ACC112 (cell line): ENCODE data around the gene CCDC197.

Experiments
- H2AFZ ChIP-seq: fragments of 200-600 bp; sonication (generic); one replicate; pipeline ENCODE4 v1.6.0; 2017; ENCODE audit warnings: antibody characterized with exemption, low read length; ENCODE audit not compliant: unreplicated experiment
- H3K27ac ChIP-seq: fragments of 200-600 bp; sonication (generic); 2 replicates; pipeline ENCODE4 v1.5.1; 2014; ENCODE audit warnings: low read depth, mild to moderate bottlenecking, antibody characterized with exemption, low read length, moderate library complexity
- H3K27me3 ChIP-seq: fragments of 200-600 bp; sonication (generic); 2 replicates; pipeline ENCODE4 v1.6.1; 2014; ENCODE audit warnings: mild to moderate bottlenecking, antibody characterized with exemption, low read length, moderate library complexity, mixed read lengths; ENCODE audit not compliant: insufficient read depth
- H3K36me3 ChIP-seq: fragments of 200-600 bp; sonication (generic); 2 replicates; pipeline ENCODE4 v1.6.1; 2016; ENCODE audit warnings: mild to moderate bottlenecking, antibody characterized with exemption, low read length, moderate library complexity, mixed read lengths; ENCODE audit not compliant: insufficient read depth
- H3K4me1 ChIP-seq: fragments of 200-600 bp; sonication (generic); one replicate; pipeline ENCODE4 v1.6.1; 2016; ENCODE audit warnings: low read length, mixed read lengths; ENCODE audit not compliant: insufficient read depth, unreplicated experiment, control insufficient read depth
- H3K4me3 ChIP-seq: fragments of 200-600 bp; sonication (generic); 2 replicates; pipeline ENCODE4 v1.5.1; 2014; ENCODE audit warnings: mild to moderate bottlenecking, low read depth, low read length
- H3K79me2 ChIP-seq: fragments of 200-600 bp; sonication (generic); one replicate; pipeline ENCODE4 v1.6.0; 2016; ENCODE audit warnings: low read length; ENCODE audit not compliant: control insufficient read depth, unreplicated experiment, insufficient read depth

Gene CCDC197

DNA sequence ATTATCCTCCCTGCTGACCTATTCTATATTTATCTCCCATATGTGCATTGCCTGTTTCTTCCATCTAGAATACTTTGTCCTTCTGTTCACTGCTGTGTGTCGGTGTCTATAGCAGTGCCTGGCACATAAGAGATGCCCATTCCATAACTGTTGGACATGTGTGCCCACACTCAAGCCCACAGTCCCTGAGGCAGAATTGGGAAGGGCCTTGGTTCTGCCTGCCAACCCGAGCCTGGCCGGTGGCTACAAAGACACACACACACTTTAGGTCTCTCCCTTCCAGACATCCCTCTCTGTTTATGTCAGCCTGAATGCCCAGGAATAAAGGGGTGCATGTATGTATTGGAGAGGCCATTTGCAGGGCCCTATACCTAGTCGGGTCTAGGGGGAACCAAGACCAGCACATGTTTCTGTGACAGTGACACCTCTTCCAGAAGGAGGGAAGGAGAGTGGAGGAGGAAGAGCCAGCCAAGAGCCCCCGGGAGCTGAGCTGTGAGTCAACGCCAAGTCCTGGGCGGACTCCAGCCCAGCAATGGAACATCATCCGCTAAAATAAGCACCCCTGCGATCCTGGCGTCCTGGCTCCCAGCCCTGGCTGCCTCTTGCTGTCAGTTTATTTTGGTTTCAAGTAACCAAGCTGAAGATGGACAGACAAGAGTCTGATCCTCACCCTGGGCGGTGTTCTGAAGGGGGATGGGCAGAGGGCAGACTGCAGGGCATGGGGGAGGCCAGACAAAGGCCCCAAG is 16.5 kb upstream of the CCDC197 start:
- H3K4me3 ChIP-seq: no peak overlapping the region
- peaks cover 15% of the 10 kb centered on the region for H3K4me1 ChIP-seq
- no peaks in the 10 kb centered on the region for H3K36me3 ChIP-seq
- peaks cover 6% of the 10 kb centered on the region; the same call in 1 of the 2 replicates for H3K27me3 ChIP-seq
- H3K79me2 ChIP-seq: no peaks in the 10 kb centered on the region
- no peak overlapping the region for H2AFZ ChIP-seq
- no peak overlapping the region for H3K27ac ChIP-seq

DNA sequence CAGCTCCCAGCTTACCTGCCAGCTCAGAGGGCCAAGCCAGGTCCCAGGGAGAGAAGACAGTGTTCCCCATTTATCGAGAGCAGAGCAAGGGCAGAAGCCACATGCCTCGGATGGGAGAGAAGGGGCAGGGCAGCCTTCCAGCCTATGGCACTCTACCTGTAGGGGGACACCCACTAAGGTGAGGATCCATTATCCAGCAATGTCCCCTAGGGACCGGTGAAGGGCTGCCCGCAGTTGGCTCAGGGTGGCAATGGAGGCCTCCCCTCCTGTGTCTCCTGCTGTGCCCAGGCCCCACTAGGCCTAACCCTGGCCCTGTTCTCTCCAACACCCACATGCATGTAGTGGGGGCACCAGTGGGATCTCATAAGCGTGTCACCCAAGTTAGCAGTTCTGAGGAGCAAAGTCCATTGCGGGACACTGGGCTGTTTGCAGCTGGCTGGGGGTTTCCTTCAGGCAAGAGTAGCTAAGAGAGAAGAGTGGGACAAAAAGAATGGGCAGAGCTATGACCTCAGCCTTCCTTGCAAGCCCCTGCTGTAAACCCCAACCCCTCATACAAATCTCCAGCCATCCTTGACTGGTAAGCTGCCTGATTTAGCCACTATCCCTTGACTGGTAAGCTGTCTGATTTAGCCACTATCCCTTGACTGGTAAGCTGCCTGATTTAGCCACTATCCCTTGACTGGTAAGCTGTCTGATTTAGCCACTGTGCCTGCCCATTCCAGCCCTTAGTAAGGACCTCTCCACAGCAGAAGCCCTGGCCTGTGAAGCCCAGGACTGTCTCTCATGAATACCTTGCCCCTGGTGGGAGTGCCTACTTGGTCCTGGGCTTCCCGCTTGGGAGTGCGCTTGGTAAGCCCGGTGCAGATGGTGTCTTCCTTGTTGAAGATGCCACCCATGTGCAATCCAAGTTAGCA is 15.5 kb upstream of the CCDC197 start:
- H3K79me2 ChIP-seq: no peaks in the 10 kb centered on the region
- H3K27me3 ChIP-seq: no peaks in the 10 kb centered on the region
- no peak overlapping the region for H3K27ac ChIP-seq
- H2AFZ ChIP-seq: no peak overlapping the region
- H3K36me3 ChIP-seq: no peaks in the 10 kb centered on the region
- H3K4me1 ChIP-seq: peaks cover 15% of the 10 kb centered on the region
- H3K4me3 ChIP-seq: no peak overlapping the region

DNA sequence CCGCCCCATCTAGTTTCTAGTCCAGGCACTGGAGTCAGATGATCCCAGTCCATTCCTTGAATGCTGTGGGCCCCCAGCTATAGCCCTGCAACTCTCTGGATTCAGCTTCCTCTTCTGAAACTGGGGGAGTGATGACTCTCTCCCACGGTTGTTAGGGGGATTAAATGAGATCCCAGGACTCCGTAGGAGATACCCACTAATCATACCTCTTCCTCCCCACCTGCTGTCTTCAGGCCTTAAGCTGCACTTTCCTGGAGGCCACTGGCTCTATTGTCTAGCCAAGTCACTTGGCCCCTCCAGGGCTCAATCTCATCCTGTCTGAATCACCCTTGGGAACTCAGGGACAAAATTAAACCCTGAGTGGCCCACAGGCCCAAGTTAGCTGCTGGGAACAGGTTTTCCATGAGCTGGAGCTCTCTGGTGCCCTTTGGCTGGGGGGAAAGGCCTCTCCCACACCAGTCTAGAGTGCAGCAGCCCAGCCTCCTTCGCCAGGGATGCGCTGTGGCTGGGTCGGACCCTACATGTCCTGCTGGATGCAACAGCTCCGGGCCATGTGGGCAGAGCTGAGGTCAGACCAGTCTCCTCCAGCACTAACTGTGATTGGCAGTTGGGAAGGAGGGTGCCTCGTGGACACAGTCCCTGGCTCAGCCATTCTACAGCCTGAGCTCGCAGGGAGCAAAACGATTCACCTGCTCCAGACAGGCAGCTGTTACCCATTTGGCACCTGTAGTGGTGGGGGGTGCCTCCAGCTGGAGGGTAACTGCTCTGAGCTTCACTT is 14.7 kb upstream of the CCDC197 start:
- H3K79me2 ChIP-seq: no peaks in the 10 kb centered on the region
- no peaks in the 10 kb centered on the region for H3K36me3 ChIP-seq
- H3K27ac ChIP-seq: no peak overlapping the region
- H2AFZ ChIP-seq: no peak overlapping the region
- peaks cover 15% of the 10 kb centered on the region for H3K4me1 ChIP-seq
- H3K4me3 ChIP-seq: no peak overlapping the region
- no peaks in the 10 kb centered on the region for H3K27me3 ChIP-seq

DNA sequence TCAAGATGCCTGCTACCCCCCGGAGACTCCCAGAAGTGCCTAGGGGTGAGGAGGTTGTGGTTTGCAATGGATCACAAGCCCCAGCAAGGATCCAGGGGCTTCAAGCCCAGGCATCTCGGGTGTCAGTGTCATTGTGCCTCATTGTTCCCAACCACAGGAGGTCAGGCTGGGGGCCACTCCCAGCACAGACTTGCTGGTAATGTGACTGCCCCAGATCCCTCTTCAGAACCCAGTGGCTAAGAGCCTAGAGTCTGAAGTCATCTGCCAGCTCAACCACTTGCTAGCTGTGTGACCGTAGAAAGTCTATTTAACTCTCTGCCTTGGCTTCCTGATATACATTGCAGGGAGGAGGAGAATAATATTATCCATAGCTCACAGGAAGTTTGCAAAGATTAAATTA is 13.0 kb upstream of the CCDC197 start:
- no peak overlapping the region for H3K4me3 ChIP-seq
- no peak overlapping the region for H3K27ac ChIP-seq
- no peak overlapping the region for H2AFZ ChIP-seq
- no peaks in the 10 kb centered on the region for H3K36me3 ChIP-seq
- no peaks in the 10 kb centered on the region for H3K27me3 ChIP-seq
- peaks cover 15% of the 10 kb centered on the region for H3K4me1 ChIP-seq
- H3K79me2 ChIP-seq: no peaks in the 10 kb centered on the region

DNA sequence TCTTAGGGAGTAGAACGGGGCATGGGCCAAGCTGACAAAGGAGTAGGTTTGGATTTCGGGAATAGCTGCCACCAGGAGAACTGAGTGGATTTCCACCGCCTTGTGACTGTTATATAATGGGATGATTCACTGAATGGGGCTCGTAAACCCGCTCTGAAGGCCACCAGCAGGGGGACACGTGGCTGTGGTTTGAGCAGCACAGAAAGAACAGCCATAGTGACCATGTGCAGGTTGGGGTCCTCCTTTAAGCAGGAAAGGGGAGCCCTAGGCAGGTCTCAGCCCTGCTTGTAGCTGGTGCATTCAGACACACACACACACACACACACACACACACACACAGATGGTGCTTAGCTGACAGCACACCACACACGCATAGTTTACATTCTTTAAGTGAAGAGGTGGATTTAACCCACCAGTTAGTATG is 12.1 kb upstream of the CCDC197 start:
- Histone ChIP-seq H3K27ac (no peak overlapping the region), H3K27me3 (no peaks in the 10 kb centered on the region), H3K4me3 (no peak overlapping the region), H2AFZ (no peak overlapping the region), H3K36me3 (no peaks in the 10 kb centered on the region), H3K79me2 (no peaks in the 10 kb centered on the region), H3K4me1 (peaks cover 15% of the 10 kb centered on the region)

DNA sequence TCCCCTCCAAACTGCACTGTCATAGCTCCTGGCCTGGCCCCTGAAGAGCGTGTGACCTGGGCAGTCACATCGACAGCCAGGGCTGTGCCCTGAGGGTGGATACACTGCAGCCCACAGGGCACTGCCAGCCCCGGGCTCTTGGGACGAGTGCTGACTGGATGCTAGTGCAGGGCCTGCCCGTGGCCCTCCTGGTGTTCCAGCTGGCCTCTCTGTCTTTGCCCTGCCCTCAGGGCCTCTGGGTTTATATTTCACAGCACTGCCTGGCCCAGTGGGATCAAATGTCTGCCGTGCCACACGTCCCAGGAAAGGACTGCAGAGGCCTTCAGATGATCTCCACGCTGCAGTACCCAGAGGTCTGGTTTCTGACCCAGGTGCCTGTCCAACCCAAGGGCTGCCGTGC is 10.1 kb upstream of the CCDC197 start:
- Histone ChIP-seq H3K36me3 (no peaks in the 10 kb centered on the region), H3K27ac (no peak overlapping the region), H3K27me3 (no peaks in the 10 kb centered on the region), H3K79me2 (no peaks in the 10 kb centered on the region), H3K4me1 (peaks cover 6% of the 10 kb centered on the region), H3K4me3 (no peak overlapping the region), H2AFZ (no peak overlapping the region)

DNA sequence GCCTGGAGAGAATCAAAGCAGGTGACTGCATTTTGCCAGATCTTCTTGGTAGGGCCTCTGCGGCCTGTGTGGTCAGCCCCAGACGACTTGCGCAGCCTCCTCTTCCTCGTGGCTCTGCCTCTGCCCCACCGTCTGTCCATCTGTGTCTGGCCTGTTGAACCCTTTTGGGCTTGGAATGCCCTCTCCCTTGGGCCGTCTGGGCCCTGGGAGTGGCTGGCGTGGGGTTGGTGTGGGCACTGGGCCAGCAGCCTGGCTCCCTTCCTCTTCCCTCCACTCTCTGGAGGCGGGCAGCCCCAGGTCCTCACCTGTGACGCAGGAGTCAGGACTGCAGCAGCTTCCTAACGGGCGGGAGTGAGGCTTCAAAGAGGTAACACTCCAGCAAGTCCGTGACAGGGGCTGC is 9.7 kb upstream of the CCDC197 start:
- Histone ChIP-seq H3K4me1 (peaks cover 6% of the 10 kb centered on the region), H3K36me3 (no peaks in the 10 kb centered on the region), H3K27ac (no peak overlapping the region), H2AFZ (no peak overlapping the region), H3K27me3 (no peaks in the 10 kb centered on the region), H3K79me2 (no peaks in the 10 kb centered on the region), H3K4me3 (no peak overlapping the region)

DNA sequence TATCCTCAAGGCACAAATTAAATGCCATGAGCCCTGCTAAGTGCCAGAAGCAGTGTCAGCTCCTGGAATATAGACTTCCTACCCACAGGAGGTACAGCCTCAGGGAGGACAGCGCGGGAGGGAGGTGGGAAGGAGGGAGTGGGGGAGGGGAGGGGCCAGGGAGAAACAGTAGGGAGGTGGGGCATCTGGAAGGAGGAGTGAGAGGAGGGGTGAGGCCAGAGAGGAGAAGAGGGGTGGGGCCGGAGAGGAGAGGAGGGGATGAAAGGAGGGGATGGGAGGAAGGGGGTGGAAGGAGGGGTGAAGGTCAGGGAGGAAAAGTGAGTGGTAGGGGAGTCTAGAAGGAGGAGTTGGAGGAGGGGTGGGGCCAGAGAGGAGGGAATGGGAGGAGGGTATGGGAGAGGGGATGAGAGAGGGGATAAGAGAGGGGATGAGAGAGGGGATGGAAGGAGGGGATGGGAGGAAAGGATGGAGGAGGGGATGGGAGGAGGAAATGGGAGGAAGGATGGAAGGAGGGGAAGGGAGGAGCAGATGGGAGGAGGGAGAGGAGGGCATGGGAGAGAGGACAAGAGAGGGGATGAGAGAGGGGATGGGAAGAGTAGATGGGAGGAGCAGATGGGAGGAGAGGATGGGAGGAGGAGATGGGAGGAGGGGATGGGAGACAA is 9.2 kb upstream of the CCDC197 start:
- no peaks in the 10 kb centered on the region for H3K79me2 ChIP-seq
- H3K36me3 ChIP-seq: no peaks in the 10 kb centered on the region
- peaks cover 6% of the 10 kb centered on the region for H3K4me1 ChIP-seq
- no peak overlapping the region for H2AFZ ChIP-seq
- no peak overlapping the region for H3K27ac ChIP-seq
- H3K27me3 ChIP-seq: no peaks in the 10 kb centered on the region
- H3K4me3 ChIP-seq: no peak overlapping the region

DNA sequence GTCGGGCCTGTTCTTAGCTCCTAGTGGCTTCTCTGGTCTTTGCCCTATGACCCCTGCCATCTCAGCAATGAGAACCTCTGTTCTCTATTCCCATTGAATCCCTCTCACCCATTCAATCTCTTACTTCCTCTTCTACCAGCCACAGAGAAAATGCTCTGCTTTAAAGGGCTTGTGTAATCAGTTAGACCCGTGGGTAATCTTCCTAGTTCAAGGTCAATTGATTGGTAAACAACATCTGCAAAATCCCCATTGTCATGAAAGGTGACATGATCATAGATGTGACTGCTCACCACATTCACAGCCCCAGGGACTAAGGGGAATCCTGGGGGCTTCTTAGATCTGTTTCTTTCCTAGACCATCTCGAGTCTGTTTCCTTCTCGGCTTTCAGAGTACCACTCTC is 7.2 kb upstream of the CCDC197 start:
- Histone ChIP-seq H3K4me3 (no peak overlapping the region), H2AFZ (no peak overlapping the region), H3K36me3 (no peaks in the 10 kb centered on the region), H3K27ac (no peak overlapping the region), H3K27me3 (no peaks in the 10 kb centered on the region), H3K79me2 (no peaks in the 10 kb centered on the region), H3K4me1 (peaks cover 8% of the 10 kb centered on the region)

DNA sequence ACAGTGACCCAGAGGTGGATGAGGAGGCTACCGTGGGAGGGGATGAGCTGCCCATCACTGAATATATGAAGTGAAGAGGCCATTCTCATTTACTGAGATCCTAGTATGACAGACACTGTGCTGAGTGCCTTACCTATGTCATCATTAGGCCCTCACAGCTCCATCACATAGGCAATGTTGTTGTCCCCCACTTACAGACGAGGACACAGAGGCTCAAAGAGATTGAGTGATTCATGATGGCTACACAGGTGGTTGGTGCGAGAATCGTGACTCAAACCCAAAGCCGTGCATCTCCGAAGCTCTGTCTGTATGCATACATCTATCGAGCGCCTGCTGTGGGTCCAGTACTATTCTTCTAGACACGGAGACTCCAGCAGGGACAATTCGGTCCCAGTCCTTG is 5.9 kb upstream of the CCDC197 start:
- Histone ChIP-seq H3K79me2 (no peaks in the 10 kb centered on the region), H3K4me3 (no peak overlapping the region), H3K36me3 (no peaks in the 10 kb centered on the region), H3K27ac (no peak overlapping the region), H3K27me3 (no peaks in the 10 kb centered on the region), H2AFZ (no peak overlapping the region), H3K4me1 (peaks cover 19% of the 10 kb centered on the region)
